Measurements from ENCODE around the gene SCARB1. TPM values are rescaled to one million over a fixed set of nuclear protein-coding genes. Genes with fewer than 3 reads are reported as not detected.

Gene SCARB1
- total RNA-seq, 1 experiment from 2014 or later = 359 TPM

DNA sequence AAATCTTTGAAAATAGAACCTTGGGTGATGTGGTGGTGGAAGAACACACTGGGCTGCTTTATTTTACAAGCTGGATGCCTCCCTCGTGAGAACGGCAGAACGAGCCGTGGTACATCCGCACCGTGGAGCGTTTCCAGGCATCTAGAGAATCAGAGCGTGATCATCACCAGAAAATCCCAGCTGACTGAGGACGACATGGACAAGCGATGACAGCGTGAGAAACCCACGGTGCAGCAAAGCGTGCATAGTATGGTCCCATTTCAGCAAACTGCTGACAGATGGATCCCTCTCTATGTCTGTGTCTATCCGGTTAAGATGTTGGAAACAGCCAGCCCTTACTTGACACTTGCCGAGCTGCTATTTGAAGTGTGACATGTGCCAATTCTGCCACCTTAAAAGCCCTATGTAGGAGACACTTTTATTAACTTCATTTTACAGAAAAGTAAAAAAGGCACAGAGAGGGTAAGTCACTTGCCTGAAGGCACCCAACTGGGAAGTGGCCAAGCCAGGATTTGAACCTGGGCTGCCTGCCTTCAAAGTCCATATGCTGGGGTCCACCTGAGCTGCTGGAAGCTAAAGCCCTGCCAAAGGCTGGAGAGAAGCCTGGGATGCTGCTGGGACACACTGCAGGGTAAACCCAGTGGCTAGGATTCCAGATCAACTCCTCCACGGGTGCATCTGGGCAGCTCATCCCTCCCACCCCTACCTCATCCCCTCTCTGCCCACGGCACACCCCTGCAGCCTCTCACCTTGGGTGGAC, 14.9 kb downstream of the SCARB1 start:
- no peak overlapping the region for H3K4me3 ChIP-seq (ENCODE audit: low read depth in 2 of 2, low read length in 2 of 2)
- no peaks in the 10 kb centered on the region for H3K36me3 ChIP-seq (ENCODE audit: control insufficient read depth, insufficient read depth, low read length)
- peaks cover 34% of the 10 kb centered on the region for H3K4me1 ChIP-seq (ENCODE audit: control insufficient read depth, insufficient read depth, low read length)
- BruUV-seq (replicated peaks) = TSS peak; percentile 56
- peak overlapping the region; percentile 30; the same call in 1 of the 2 replicates for H3K27ac ChIP-seq (ENCODE audit: low read length)
- ChIA-PET POLR2A (no interaction called here), CTCF (interaction anchor here (0.7 kb wide), 1 partner anchor 12 kb away, joined by 3 read pairs; no protein-coding TSS in a partner anchor)
- TF ChIP-seq, protein P1, sequence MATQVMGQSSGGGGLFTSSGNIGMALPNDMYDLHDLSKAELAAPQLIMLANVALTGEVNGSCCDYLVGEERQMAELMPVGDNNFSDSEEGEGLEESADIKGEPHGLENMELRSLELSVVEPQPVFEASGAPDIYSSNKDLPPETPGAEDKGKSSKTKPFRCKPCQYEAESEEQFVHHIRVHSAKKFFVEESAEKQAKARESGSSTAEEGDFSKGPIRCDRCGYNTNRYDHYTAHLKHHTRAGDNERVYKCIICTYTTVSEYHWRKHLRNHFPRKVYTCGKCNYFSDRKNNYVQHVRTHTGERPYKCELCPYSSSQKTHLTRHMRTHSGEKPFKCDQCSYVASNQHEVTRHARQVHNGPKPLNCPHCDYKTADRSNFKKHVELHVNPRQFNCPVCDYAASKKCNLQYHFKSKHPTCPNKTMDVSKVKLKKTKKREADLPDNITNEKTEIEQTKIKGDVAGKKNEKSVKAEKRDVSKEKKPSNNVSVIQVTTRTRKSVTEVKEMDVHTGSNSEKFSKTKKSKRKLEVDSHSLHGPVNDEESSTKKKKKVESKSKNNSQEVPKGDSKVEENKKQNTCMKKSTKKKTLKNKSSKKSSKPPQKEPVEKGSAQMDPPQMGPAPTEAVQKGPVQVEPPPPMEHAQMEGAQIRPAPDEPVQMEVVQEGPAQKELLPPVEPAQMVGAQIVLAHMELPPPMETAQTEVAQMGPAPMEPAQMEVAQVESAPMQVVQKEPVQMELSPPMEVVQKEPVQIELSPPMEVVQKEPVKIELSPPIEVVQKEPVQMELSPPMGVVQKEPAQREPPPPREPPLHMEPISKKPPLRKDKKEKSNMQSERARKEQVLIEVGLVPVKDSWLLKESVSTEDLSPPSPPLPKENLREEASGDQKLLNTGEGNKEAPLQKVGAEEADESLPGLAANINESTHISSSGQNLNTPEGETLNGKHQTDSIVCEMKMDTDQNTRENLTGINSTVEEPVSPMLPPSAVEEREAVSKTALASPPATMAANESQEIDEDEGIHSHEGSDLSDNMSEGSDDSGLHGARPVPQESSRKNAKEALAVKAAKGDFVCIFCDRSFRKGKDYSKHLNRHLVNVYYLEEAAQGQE (IDR thresholded peaks at IDR 0.05; ENCODE audit: insufficient read depth in 1 of 2, low read depth in 2 of 2, low read length in 1 of 2) = no peak
- TF ChIP-seq, protein P2, sequence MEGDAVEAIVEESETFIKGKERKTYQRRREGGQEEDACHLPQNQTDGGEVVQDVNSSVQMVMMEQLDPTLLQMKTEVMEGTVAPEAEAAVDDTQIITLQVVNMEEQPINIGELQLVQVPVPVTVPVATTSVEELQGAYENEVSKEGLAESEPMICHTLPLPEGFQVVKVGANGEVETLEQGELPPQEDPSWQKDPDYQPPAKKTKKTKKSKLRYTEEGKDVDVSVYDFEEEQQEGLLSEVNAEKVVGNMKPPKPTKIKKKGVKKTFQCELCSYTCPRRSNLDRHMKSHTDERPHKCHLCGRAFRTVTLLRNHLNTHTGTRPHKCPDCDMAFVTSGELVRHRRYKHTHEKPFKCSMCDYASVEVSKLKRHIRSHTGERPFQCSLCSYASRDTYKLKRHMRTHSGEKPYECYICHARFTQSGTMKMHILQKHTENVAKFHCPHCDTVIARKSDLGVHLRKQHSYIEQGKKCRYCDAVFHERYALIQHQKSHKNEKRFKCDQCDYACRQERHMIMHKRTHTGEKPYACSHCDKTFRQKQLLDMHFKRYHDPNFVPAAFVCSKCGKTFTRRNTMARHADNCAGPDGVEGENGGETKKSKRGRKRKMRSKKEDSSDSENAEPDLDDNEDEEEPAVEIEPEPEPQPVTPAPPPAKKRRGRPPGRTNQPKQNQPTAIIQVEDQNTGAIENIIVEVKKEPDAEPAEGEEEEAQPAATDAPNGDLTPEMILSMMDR (IDR thresholded peaks at IDR 0.05) = no peak
- no peak for TF ChIP-seq POLR2AphosphoS5 (IDR thresholded peaks at IDR 0.05; ENCODE audit: low read depth, low read length)
- TF ChIP-seq SIN3A (IDR thresholded peaks at IDR 0.05; ENCODE audit: borderline replicate concordance, insufficient read depth, low read depth, low read length) = no peak
- no peak for TF ChIP-seq TCF7L2 (IDR thresholded peaks at IDR 0.05; ENCODE audit: low read depth, low read length)
- no peak for DNase-seq (ENCODE audit: low read depth, low spot score)
- no peaks in the 10 kb centered on the region for H3K9me3 ChIP-seq (ENCODE audit: control insufficient read depth, insufficient read depth, low read depth, low read length)
- ATAC-seq = no peak
- no peaks in the 10 kb centered on the region for H3K27me3 ChIP-seq (ENCODE audit: control insufficient read depth, insufficient read depth, low read length)
- in situ Hi-C loops (cut with HindIII; ENCODE audit: low pct_unique_long_range_greater_than_20kb, low sequenced_read_pairs) (no loop called here), intact Hi-C loops (cut with micrococcal nuclease; ENCODE audit: unreplicated experiment) (no loop called here)

DNA sequence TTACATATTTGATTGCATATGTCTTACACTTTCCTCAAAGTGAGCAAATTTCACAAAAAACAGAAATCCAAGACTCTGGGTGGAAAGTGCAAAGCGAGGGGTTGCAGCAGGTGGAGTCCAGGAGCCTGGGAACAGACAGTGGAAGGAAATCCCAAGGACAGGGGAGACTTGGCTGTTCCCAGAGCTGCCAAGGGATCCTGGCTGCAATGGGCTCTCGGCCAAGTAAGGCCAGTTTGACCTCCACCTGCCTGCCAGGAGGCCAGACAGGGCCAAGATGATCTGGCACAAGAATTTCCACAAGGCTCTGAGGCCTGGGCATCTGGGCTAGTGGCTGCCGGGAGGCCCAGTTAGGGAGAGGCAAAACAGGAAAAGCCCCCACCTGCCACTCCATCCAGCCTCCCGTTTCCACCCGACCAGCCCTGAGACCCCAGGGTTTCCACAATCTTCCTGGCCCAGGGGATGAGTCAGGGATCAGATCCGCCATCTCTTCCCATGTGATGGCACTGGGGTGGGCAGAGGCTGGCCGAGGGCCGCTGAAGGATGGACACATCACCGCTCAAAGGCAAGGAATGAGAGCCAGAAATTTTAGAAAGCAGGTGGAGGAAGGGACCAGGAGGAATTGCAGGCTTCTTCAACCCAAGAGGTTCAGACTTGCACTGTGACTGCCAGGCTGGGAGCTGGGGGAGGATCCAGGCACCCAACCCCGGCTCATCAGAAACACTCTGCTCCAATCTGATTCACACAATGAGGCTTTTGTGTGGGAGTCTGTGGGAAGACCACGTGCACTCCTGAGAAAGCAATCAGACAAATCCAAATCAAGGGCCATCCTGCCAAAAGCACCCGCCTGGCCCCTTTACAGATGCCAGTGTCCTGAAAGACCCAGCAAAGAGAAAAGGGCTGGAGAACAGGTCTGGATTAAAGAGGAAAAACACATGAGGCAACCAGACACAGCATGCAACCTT, 16.3 kb downstream of the SCARB1 start:
- Histone ChIP-seq H3K27ac (ENCODE audit: low read length) (peak overlapping the region; percentile 53), H3K4me1 (ENCODE audit: control insufficient read depth, insufficient read depth, low read length) (peaks cover 41% of the 10 kb centered on the region), H3K9me3 (ENCODE audit: control insufficient read depth, insufficient read depth, low read depth, low read length) (no peaks in the 10 kb centered on the region), H3K27me3 (ENCODE audit: control insufficient read depth, insufficient read depth, low read length) (no peaks in the 10 kb centered on the region), H3K36me3 (ENCODE audit: control insufficient read depth, insufficient read depth, low read length) (no peaks in the 10 kb centered on the region), H3K4me3 (ENCODE audit: low read depth in 2 of 2, low read length in 2 of 2) (no peak overlapping the region)
- ChIA-PET CTCF (interaction anchor here (0.6 to 0.7 kb wide), 2 partner anchors 11 to 15 kb away, joined by 3 to 7 read pairs; no protein-coding TSS in a partner anchor), POLR2A (interaction anchor here (0.6 kb wide), 1 partner anchor 358 kb away, joined by 4 read pairs; no protein-coding TSS in a partner anchor)
- ATAC-seq (peak; percentile 59), DNase-seq (ENCODE audit: low read depth, low spot score) (no peak)
- TF ChIP-seq, protein P1 (IDR thresholded peaks at IDR 0.05; ENCODE audit: insufficient read depth in 1 of 2, low read depth in 2 of 2, low read length in 1 of 2) = no peak
- TF ChIP-seq, protein P2 (IDR thresholded peaks at IDR 0.05) = no peak
- TF ChIP-seq TCF7L2 (IDR thresholded peaks at IDR 0.05; ENCODE audit: low read depth, low read length) (no peak), POLR2AphosphoS5 (IDR thresholded peaks at IDR 0.05; ENCODE audit: low read depth, low read length) (no peak), SIN3A (IDR thresholded peaks at IDR 0.05; ENCODE audit: borderline replicate concordance, insufficient read depth, low read depth, low read length) (no peak)
- BruUV-seq (replicated peaks) = no TSS peak
- in situ Hi-C loops (cut with HindIII; ENCODE audit: low pct_unique_long_range_greater_than_20kb, low sequenced_read_pairs) (no loop called here), intact Hi-C loops (cut with micrococcal nuclease; ENCODE audit: unreplicated experiment) (no loop called here)

Measured in Panc1 (cell line).